ENCODE results near the gene SCRN2. TPM values are rescaled to one million over a fixed set of nuclear protein-coding genes. Genes with fewer than 3 reads are reported as not detected.

The SCRN2 gene
- total and polyA plus RNA-seq, 2 of the 8 experiments (the other 6 are each of a cell fraction or from before 2014, with no cell fraction given) = 24.4 to 42.3 TPM

DNA sequence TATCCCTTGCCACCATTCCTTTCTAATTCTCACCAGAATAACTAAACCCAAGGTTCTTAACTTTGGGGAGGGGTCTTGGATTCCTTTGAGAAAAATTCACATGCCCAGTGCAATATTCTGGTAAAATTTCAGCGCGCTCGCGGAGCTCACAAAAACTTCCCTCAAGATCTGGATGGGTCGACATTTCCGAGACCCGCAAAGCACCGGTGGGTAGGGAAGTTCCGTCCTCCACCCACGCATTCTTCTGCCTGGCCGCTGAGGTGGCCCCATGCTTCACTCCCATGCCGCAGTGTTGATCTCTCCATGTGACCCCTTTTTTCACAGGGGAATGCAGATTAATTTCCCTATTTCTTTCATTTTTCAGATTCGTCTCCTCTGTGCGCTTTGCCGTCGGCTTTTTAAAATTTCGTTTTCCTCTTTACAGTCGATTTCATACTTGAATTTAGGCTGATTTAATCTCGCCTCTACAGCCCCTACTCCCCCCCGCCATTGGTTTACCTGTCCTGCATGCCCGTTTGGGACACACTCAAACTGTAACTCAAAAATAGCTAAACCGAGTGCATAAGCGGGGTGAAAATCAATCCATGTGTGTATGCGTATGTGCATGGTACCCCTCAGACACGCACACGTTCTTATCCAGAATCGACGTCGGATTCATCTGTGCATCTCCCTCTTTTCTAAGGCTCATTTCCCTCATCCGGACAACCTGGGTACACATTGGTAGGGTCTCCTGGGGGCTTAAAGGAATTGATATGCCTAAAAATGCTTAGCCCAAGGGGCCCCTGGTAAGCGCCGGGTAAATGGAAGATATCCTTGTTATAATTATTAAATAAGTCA lies 11.3 kb upstream of the SCRN2 start:
- Histone ChIP-seq H2BK20ac (ENCODE audit: low read length) (no peak overlapping the region), H3K9ac (replicated peaks in 1 of 4; ENCODE audit: extremely low read depth in 1 of 4, low read depth in 3 of 4, low read length in 3 of 4) (no peak overlapping the region; a peak in 1 of 7 replicates), H2BK5ac (ENCODE audit: low read depth, low read length) (no peak overlapping the region), H3K23ac (ENCODE audit: insufficient read length) (no peak overlapping the region), H4K5ac (ENCODE audit: insufficient read length, low read depth, low read length) (no peak overlapping the region), H3K23me2 (ENCODE audit: low read depth, low read length) (peaks cover 20% of the 10 kb centered on the region), H3K56ac (replicated peaks; ENCODE audit: insufficient read length, low read depth, low read length) (no peak overlapping the region), H3K4me3 (ENCODE audit: extremely low read depth in 1 of 4, insufficient read depth in 2 of 4, low read depth in 3 of 4, low read length in 4 of 4) (peak overlapping the region; percentile 39 to 67 (median 63); a peak in 7 of 8 replicates), H4K8ac (ENCODE audit: extremely low read depth, insufficient read depth, low read length) (no peak overlapping the region; the same call in 1 of the 2 replicates), H3K27ac (ENCODE audit: low read depth, low read length) (no peak overlapping the region), H4K20me1 (replicated peaks in 1 of 2; ENCODE audit: control insufficient read depth in 1 of 2, insufficient read depth in 2 of 2, low read length in 2 of 2) (peaks cover 3 to 5% of the 10 kb centered on the region in 2 experiments), H3K27me3 (replicated peaks in 1 of 4; ENCODE audit: control insufficient read depth in 3 of 4, extremely low read depth in 1 of 4, insufficient read depth in 3 of 4, low read length in 3 of 4) (peaks cover 52 to 84% (median 80%) of the 10 kb centered on the region in 4 experiments), H3K4me2 (ENCODE audit: insufficient read depth in 1 of 2, low read depth in 2 of 2, low read length in 2 of 2) (peak overlapping the region; percentile 95 to 99), H2BK120ac (replicated peaks; ENCODE audit: low read depth, low read length) (no peak overlapping the region), H3K18ac (ENCODE audit: extremely low read depth, low read length) (peak overlapping the region; percentile 29; the same call in 1 of the 2 replicates), H3K4ac (replicated peaks; ENCODE audit: insufficient read length, low read depth, low read length) (no peak overlapping the region), H3K79me1 (ENCODE audit: low read depth, low read length) (no peaks in the 10 kb centered on the region), H2BK12ac (ENCODE audit: low read depth, low read length) (no peak overlapping the region; the same call in 1 of the 2 replicates), H3K79me2 (ENCODE audit: control insufficient read depth in 1 of 2, insufficient read depth in 2 of 2, low read length in 2 of 2) (no peaks in the 10 kb centered on the region), H3K4me1 (replicated peaks in 1 of 4; ENCODE audit: control insufficient read depth in 3 of 4, insufficient read depth in 4 of 4, low read length in 3 of 4) (peaks cover 4 to 20% (median 10%) of the 10 kb centered on the region in 4 experiments), H3K36me3 (ENCODE audit: control insufficient read depth in 2 of 4, insufficient read depth in 4 of 4, low read length in 3 of 4) (no peaks in the 10 kb centered on the region), H3K14ac (ENCODE audit: insufficient read length) (no peak overlapping the region), H2AFZ (ENCODE audit: low read length) (no peak overlapping the region), H3K9me3 (ENCODE audit: insufficient read depth in 2 of 2, low read depth in 1 of 2, low read length in 1 of 2) (no peaks in the 10 kb centered on the region), H2BK15ac (ENCODE audit: low read length) (no peak overlapping the region), H4K91ac (replicated peaks; ENCODE audit: insufficient read length, low read length) (no peak overlapping the region), H2AK5ac (ENCODE audit: low read depth, low read length) (no peak overlapping the region)
- FAIRE-seq = no peak
- WGBS, 2 experiments (ENCODE audit: extremely low coverage in 1 of 2, insufficient coverage in 1 of 2, insufficient read length in 1 of 2, insufficient replicate concordance in 2 of 2, low coverage in 1 of 2, low lambda C conversion rate in 2 of 2, missing lambda C conversion rate in 1 of 2) = 25% methylated on average over 32 of the region's 32 CpGs; no CpG with 5 or more reads in 1 of the 2 experiments
- no peak for TF ChIP-seq TAF1 (IDR thresholded peaks at IDR 0.05; ENCODE audit: low read depth, low read length)
- TF ChIP-seq EZH2 (IDR thresholded peaks at IDR 0.05; ENCODE audit: low read depth, low read length, severe bottlenecking) = peak; percentile 63
- peak; percentile 79; the same call in 1 of the 2 replicates for TF ChIP-seq SUZ12 (IDR thresholded peaks at IDR 0.05; ENCODE audit: low read length)
- no peak for TF ChIP-seq NRF1 (IDR thresholded peaks at IDR 0.05; ENCODE audit: low read depth, low read length)
- peak; percentile 94 for TF ChIP-seq EGR1 (IDR thresholded peaks at IDR 0.05; ENCODE audit: borderline replicate concordance, low read depth, low read length)
- TF ChIP-seq RNF2 (IDR thresholded peaks at IDR 0.05; ENCODE audit: borderline replicate concordance, low read depth, low read length, missing control alignments, poor library complexity, severe bottlenecking) = peak; percentile 66
- no peak for DNase-seq (ENCODE audit: low read depth in 1 of 2, low spot score in 2 of 2)
- ChIA-PET CTCF (ENCODE audit: partially characterized antibody) (interaction anchor here (15.3 to 33.0 kb wide), 5 partner anchors 4 to 97 kb away, joined by 246 to 1206 read pairs (median 373); partner anchors contain the start of genes PNPO, PRR15L, SCRN2 and SP2), POLR2A (ENCODE audit: partially characterized antibody) (interaction anchor here (1.2 to 12.4 kb wide), 4 partner anchors 11 to 39 kb away, joined by 4 to 134 read pairs (median 4); partner anchors contain the start of gene SP2)

Data from H1 (cell line).